ENCODE results near the gene PABPN1. TPM values are rescaled to one million over a fixed set of nuclear protein-coding genes. Genes with fewer than 3 reads are reported as not detected.

Gene PABPN1
- total and polyA plus RNA-seq, 2 of the 13 experiments (the other 11 are each of a cell fraction or from before 2014, with no cell fraction given): 233 to 524 TPM

GRCh38 chr14:23286020-23286901 is 35.0 kb upstream of the PABPN1 start, which contains the start of gene HOMEZ (continued):
- TF ChIP-seq HOXA3 (CRISPR knock-in tag; IDR thresholded peaks at IDR 0.05) (peak; percentile 83), ZNF549 (CRISPR knock-in tag; IDR thresholded peaks at IDR 0.05) (no peak), MEIS1 (CRISPR knock-in tag; IDR thresholded peaks at IDR 0.05; ENCODE audit: borderline replicate concordance) (peak; percentile 64; the same call in 1 of the 2 replicates), TBX2 (CRISPR knock-in tag; IDR thresholded peaks at IDR 0.05; ENCODE audit: borderline replicate concordance) (peak; percentile 68), CBX5 (CRISPR knock-in tag; IDR thresholded peaks at IDR 0.05; ENCODE audit: borderline replicate concordance) (peak; percentile 71), ZNF446 (CRISPR knock-in tag; IDR thresholded peaks at IDR 0.05) (no peak), HNF1B (CRISPR knock-in tag; IDR thresholded peaks at IDR 0.05) (peak; percentile 48; the same call in 1 of the 2 replicates), KLF15 (CRISPR knock-in tag; IDR thresholded peaks at IDR 0.05; ENCODE audit: borderline replicate concordance) (peak; percentile 95), DPF2 (CRISPR knock-in tag; IDR thresholded peaks at IDR 0.05; ENCODE audit: borderline replicate concordance, low read depth) (no peak; the same call in 1 of the 2 replicates), ZZZ3 (CRISPR knock-in tag; IDR thresholded peaks at IDR 0.05; ENCODE audit: borderline replicate concordance) (peak; percentile 32; the same call in 1 of the 2 replicates), ZFYVE20 (CRISPR knock-in tag; IDR thresholded peaks at IDR 0.05; ENCODE audit: borderline replicate concordance, low read depth) (0 out of 2 replicates have a peak, but pooled peaks have one; percentile 44), ESRRA (CRISPR knock-in tag; IDR thresholded peaks at IDR 0.05; ENCODE audit: low read depth) (peak; percentile 34; the same call in 1 of the 2 replicates), ZNF281 (CRISPR knock-in tag; IDR thresholded peaks at IDR 0.05; ENCODE audit: borderline replicate concordance) (peak; percentile 58; the same call in 1 of the 2 replicates), ZBTB49 (CRISPR knock-in tag; IDR thresholded peaks at IDR 0.05; ENCODE audit: borderline replicate concordance) (0 out of 2 replicates have a peak, but pooled peaks have one; percentile 93), TMF1 (CRISPR knock-in tag; IDR thresholded peaks at IDR 0.05; ENCODE audit: low read depth) (peak; percentile 60; the same call in 1 of the 2 replicates), SRSF4 (IDR thresholded peaks at IDR 0.05; ENCODE audit: low read depth, low read length, poor library complexity, severe bottlenecking) (no peak), ZBTB7B (CRISPR knock-in tag; IDR thresholded peaks at IDR 0.05) (peak; percentile 31; the same call in 1 of the 2 replicates)
